Fibroblast of mammary gland (primary cell): ENCODE measurements around the gene TMPRSS15.

Experiments used
- DNase-seq: peaks from one replicate; pipeline ENCODE4 v3.0.0-alpha.2; 2010; ENCODE audit warnings: low read depth
- H3K4me3 ChIP-seq: 2 replicates; pipeline ENCODE4 v1.5.1; 2011; ENCODE audit warnings: low read depth, mild to moderate bottlenecking, low read length, moderate library complexity; ENCODE audit not compliant: control insufficient read depth
- TF ChIP-seq, protein P1 (sequence below): conservative IDR thresholded peaks from 2 replicates; pipeline ENCODE4 v1.5.1; 2011; ENCODE audit warnings: low read depth, low read length, inconsistent platforms; ENCODE audit not compliant: control insufficient read depth, insufficient read depth

TMPRSS15 gene

DNA sequence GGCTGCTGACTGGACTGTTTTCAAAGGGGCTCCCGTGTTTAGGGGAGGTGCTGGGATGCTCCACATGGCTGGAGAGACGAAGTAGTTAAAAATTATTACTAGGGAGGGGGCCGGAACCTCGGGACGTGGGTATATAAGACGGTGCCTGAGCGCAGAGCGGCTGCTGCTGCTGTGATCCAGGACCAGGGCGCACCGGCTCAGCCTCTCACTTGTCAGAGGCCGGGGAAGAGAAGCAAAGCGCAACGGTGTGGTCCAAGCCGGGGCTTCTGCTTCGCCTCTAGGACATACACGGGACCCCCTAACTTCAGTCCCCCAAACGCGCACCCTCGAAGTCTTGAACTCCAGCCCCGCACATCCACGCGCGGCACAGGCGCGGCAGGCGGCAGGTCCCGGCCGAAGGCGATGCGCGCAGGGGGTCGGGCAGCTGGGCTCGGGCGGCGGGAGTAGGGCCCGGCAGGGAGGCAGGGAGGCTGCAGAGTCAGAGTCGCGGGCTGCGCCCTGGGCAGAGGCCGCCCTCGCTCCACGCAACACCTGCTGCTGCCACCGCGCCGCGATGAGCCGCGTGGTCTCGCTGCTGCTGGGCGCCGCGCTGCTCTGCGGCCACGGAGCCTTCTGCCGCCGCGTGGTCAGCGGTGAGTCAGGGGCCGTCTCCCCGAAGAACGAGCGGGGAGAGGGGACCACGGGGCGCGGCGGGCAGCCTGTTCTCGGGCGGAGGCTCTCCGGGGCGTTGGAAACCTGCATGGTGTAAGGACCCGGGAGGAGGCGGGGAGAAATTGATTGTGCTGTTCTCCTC lies 158.7 kb downstream of the TMPRSS15 start, which contains the start of gene CHODL:
Gene CHODL (plus strand): TSS at position 163 of the 793 bp plus-strand sequence. CDS start 391 bp downstream, at position 554.
- no peak for DNase-seq
- H3K4me3 ChIP-seq: no peak within 1 kb of the TSS
- TF ChIP-seq, protein P1, sequence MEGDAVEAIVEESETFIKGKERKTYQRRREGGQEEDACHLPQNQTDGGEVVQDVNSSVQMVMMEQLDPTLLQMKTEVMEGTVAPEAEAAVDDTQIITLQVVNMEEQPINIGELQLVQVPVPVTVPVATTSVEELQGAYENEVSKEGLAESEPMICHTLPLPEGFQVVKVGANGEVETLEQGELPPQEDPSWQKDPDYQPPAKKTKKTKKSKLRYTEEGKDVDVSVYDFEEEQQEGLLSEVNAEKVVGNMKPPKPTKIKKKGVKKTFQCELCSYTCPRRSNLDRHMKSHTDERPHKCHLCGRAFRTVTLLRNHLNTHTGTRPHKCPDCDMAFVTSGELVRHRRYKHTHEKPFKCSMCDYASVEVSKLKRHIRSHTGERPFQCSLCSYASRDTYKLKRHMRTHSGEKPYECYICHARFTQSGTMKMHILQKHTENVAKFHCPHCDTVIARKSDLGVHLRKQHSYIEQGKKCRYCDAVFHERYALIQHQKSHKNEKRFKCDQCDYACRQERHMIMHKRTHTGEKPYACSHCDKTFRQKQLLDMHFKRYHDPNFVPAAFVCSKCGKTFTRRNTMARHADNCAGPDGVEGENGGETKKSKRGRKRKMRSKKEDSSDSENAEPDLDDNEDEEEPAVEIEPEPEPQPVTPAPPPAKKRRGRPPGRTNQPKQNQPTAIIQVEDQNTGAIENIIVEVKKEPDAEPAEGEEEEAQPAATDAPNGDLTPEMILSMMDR: no peak

DNA sequence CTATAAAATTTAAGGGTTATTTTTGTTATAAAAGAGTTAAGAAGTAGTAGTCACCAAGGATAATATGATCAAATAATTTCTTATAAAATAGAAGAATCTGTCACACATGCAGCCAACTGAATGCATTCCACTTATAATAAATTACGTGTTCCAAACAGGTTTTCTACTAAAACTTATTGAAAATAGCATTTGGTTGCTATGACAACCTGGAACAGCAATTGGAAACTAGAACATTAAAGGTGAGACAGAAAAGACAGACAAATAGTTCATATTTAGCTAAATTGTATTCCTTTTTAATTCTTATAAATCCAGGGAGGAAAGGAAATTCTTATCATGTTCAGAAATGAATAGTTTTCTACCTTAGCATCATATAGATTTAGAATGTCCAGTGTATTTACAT lies 168.0 kb downstream of the TMPRSS15 start:
- no peak overlapping the region for H3K4me3 ChIP-seq
- TF ChIP-seq, protein P1: no peak
- DNase-seq: no peak

DNA sequence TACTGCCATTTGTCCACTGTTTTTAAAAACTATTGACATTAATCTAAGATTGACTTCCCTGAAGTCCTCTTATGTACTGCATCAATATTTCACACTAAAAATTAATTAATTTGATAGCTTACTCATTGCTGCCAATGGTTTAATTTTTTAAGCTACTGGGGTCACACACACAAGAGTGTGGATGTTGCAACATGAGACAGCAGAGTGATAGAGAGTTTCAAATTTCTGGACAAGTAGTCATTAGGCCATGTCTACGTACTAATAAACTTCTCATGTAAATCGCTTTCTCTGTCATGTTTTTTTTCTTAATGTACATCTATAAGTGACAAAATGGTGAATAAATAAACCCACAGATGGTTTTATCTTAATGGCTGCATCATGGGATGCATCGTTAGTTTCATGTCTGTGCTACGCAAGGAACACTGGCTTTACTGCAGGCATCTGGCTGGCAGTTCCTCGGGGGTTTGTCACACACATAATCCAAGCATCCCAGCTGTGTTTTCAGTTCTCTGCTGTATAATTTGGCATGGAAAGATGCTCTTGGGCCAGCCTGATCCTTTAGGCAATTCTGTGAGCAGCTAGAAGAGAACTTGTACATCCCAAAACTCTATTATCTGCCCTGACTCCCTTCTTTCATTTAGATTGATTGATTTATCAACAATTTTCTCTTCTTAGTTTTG lies 175.4 kb downstream of the TMPRSS15 start:
- TF ChIP-seq, protein P1: no peak
- no peak overlapping the region for H3K4me3 ChIP-seq
- DNase-seq: no peak

DNA sequence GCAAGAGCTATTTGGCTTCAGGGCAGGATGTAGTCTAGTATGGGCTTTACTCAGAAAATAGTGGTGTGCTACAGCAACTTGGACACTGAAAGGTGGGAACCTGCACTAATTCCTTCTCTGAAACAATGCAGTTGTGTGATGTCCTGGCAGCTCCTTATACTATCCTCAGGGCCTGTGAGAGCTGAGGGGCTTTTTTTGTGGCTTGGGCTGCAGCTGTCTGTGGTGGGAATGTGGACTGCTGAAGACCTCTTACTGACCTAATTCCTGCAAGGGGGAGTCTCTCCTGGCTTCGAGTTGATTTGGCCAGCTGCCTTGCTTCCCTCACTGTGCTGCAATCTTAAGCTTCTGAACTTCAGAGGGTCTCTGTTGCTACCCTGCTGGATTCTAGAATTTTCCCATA lies 181.2 kb downstream of the TMPRSS15 start:
- DNase-seq: no peak
- no peak overlapping the region for H3K4me3 ChIP-seq
- TF ChIP-seq, protein P1: no peak

DNA sequence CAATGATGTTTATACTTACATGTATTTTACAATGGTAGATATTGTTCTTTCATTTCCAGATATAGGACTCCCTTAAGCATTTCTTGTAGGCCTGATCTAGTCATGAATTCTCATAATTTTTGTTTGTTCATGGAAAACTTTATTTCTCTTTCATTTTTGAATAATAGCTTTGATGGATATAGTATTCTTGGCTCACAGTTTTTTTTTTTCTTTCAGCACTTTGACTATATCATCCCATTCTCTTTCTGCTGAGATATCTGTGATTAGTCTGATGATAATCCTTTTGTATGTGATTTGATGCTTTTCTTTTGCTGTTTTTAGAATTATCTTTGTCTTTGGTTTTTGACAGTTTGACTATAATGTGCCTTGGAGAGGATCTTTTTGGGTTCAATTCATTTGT lies 183.1 kb downstream of the TMPRSS15 start:
- TF ChIP-seq, protein P1: no peak
- H3K4me3 ChIP-seq: no peak overlapping the region
- DNase-seq: no peak
